NB4 (cell line): Measurements from ENCODE around the gene ADAMTSL2.

Experiments used
- DNase-seq: peaks from one replicate; pipeline ENCODE4 v3.0.0; 2010; ENCODE audit warnings: low read depth
- H3K4me3 ChIP-seq: one replicate; pipeline ENCODE4 v1.5.1; 2011; ENCODE audit warnings: mild to moderate bottlenecking, low read depth, low read length, moderate library complexity
- MYC ChIP-seq: IDR thresholded peaks from 2 replicates; pipeline ENCODE4 v1.6.1; 2011; ENCODE audit warnings: low read depth, low read length
- POLR2A ChIP-seq: IDR thresholded peaks from 2 replicates; pipeline ENCODE4 v1.6.1; 2011; ENCODE audit warnings: mild to moderate bottlenecking; ENCODE audit not compliant: insufficient read length; ENCODE audit errors: extremely low read depth
- TF ChIP-seq, protein P1 (sequence below): IDR thresholded peaks from 2 replicates; pipeline ENCODE4 v1.6.1; 2011; ENCODE audit warnings: low read depth, low read length
- TF ChIP-seq, protein P2 (sequence below): IDR thresholded peaks from one replicate; pipeline ENCODE4 v1.5.1; 2012; ENCODE audit warnings: low read depth, low read length

The ADAMTSL2 gene

DNA sequence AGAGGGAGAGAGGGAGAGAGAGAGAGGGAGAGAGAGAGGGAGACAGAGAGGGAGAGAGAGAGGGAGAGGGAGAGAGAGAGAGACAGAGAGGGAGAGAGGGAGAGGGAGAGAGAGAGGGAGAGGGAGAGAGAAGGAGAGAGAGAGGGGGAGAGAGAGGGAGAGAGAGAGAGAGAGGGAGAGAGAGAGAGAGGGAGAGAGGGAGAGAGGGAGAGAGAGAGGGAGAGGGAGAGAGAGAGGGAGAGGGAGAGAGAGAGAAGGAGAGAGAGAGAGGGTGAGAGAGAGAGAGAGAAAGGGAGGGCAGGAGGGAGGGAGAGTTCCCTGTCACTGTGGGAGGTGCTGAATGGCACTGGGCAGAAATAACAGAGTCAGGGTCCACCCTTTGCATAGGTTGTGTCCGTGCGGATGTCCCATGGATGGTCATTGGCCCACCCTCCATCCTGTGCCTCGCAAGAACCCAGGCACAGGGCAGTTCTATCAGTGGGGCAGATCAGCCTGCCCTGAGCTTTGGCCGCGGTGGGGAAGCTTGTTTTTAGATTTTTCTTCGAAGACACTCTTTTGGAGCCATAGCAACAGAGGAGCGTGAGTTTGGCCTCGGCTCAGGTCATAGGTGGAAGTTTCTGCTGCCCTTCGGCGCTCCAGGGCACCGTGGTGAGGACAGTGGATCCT is 30.1 kb downstream of the ADAMTSL2 start:
- DNase-seq, result no peak
- no peak overlapping the region for H3K4me3 ChIP-seq
- TF ChIP-seq, protein P1, sequence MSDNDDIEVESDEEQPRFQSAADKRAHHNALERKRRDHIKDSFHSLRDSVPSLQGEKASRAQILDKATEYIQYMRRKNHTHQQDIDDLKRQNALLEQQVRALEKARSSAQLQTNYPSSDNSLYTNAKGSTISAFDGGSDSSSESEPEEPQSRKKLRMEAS, result no peak
- TF ChIP-seq, protein P2, sequence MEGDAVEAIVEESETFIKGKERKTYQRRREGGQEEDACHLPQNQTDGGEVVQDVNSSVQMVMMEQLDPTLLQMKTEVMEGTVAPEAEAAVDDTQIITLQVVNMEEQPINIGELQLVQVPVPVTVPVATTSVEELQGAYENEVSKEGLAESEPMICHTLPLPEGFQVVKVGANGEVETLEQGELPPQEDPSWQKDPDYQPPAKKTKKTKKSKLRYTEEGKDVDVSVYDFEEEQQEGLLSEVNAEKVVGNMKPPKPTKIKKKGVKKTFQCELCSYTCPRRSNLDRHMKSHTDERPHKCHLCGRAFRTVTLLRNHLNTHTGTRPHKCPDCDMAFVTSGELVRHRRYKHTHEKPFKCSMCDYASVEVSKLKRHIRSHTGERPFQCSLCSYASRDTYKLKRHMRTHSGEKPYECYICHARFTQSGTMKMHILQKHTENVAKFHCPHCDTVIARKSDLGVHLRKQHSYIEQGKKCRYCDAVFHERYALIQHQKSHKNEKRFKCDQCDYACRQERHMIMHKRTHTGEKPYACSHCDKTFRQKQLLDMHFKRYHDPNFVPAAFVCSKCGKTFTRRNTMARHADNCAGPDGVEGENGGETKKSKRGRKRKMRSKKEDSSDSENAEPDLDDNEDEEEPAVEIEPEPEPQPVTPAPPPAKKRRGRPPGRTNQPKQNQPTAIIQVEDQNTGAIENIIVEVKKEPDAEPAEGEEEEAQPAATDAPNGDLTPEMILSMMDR, result no peak
- TF ChIP-seq MYC (no peak), POLR2A (no peak)

DNA sequence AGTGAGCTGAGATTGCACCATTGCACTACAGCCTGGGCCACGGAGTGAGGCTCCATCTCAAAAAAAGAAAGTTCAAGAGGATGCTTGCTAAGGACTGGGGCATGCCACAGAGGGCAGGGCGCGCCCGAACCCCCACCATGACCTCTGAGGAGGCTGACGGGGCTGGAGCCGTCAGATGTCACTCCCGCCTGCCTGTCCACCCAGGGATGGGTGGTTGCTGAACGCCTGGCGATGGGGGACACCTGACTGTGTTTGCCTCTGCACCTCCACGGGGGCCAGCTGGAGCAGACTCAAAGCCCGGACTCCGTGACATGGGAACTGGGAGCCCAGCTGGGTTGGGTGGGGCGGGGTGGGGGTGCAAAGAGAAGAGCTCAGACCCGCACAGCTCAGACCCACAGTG is 31.9 kb downstream of the ADAMTSL2 start:
- TF ChIP-seq, protein P2, result no peak
- TF ChIP-seq POLR2A, result no peak
- no peak for TF ChIP-seq MYC
- TF ChIP-seq, protein P1, result no peak
- DNase-seq, result no peak
- no peak overlapping the region for H3K4me3 ChIP-seq

GRCh38 chr9:133566817-133567216 is 32.3 kb downstream of the ADAMTSL2 start:
- no peak overlapping the region for H3K4me3 ChIP-seq
- TF ChIP-seq, protein P2, result no peak
- TF ChIP-seq MYC (no peak), POLR2A (no peak)
- TF ChIP-seq, protein P1, result no peak
- DNase-seq, result no peak

GRCh38 chr9:133568186-133568585 is 33.7 kb downstream of the ADAMTSL2 start:
- no peak overlapping the region for H3K4me3 ChIP-seq
- DNase-seq, result no peak
- TF ChIP-seq, protein P2, result no peak
- TF ChIP-seq POLR2A, result no peak
- TF ChIP-seq, protein P1, result no peak
- TF ChIP-seq MYC, result no peak

GRCh38 chr9:133569121-133569785 is 34.7 kb downstream of the ADAMTSL2 start:
- no peak overlapping the region for H3K4me3 ChIP-seq
- DNase-seq, result no peak
- no peak for TF ChIP-seq MYC
- no peak for TF ChIP-seq POLR2A
- TF ChIP-seq, protein P1, result no peak
- TF ChIP-seq, protein P2, result no peak
